SK-N-SH (cell line): ENCODE results near the gene AFF3. TPM values are rescaled to one million over a fixed set of nuclear protein-coding genes. Genes with fewer than 3 reads are reported as not detected.

Experiments
- CTCF ChIA-PET: fragments of 300-600, 350-600 bp; formaldehyde crosslinking; extraction: SDS; loops from one replicate; lab custom pipeline; 2021; lab: Yijun Ruan, JAX
- POLR2A ChIA-PET: fragments of 350-600 bp; sonication (Branson Sonifier 250); formaldehyde crosslinking; extraction: SDS; loops from one replicate; lab custom pipeline; 2020; ENCODE audit warnings: antibody characterized with exemption, inconsistent platforms; lab: Yijun Ruan, JAX
- DNase-seq: peaks from one replicate; pipeline ENCODE4 v3.0.0; 2012
- H2AFZ ChIP-seq: fragments of 200-600 bp; sonication (generic); 2 replicates; pipeline ENCODE4 v1.8.1; 2016; ENCODE audit warnings: antibody characterized with exemption, mild to moderate bottlenecking, low read depth
- H3F3A ChIP-seq: fragments of 200-600 bp; sonication (generic); replicated peaks from 2 replicates; pipeline ENCODE3; 2016; ENCODE audit warnings: antibody characterized with exemption, mild to moderate bottlenecking; ENCODE audit not compliant: insufficient read depth
- H3K27ac ChIP-seq, 2 experiments: fragments of 200-500 bp in 1 of 2; fragments of 200-600 bp in 1 of 2; sonication (Bioruptor generic) in 1 of 2; sonication (generic), shearing (Covaris generic) in 1 of 2; 2 replicates each; pipeline versions ENCODE4 v1.5.1 to v1.6.1; 2014 to 2016; ENCODE audit warnings: low read depth in 2 of 2, inconsistent platforms in 1 of 2, low read length in 1 of 2, mild to moderate bottlenecking in 1 of 2, mixed read lengths in 1 of 2
- H3K27me3 ChIP-seq: fragments of 200-600 bp; sonication (generic), shearing (Covaris generic); 2 replicates; pipeline ENCODE4 v1.6.1; 2016; ENCODE audit warnings: mixed run types; ENCODE audit not compliant: insufficient read depth
- H3K36me3 ChIP-seq, 2 experiments: fragments of 200-500 bp in 1 of 2; fragments of 200-600 bp in 1 of 2; sonication (Bioruptor generic) in 1 of 2; sonication (generic) in 1 of 2; replicated peaks in 1 of 2; 2 replicates each; pipeline versions ENCODE3 to v1.5.1; 2014 to 2016; ENCODE audit warnings: low read length in 1 of 2, mild to moderate bottlenecking in 1 of 2; ENCODE audit not compliant: insufficient read depth in 2 of 2, control insufficient read depth in 1 of 2
- H3K4me1 ChIP-seq, 2 experiments: fragments of 200-500 bp in 1 of 2; fragments of 200-600 bp in 1 of 2; sonication (Bioruptor generic) in 1 of 2; sonication (generic), shearing (Covaris generic) in 1 of 2; 2 replicates each; pipeline versions ENCODE4 v1.5.1 to v1.6.1; 2014 to 2016; ENCODE audit warnings: low read depth in 1 of 2, low read length in 1 of 2, mixed run types in 1 of 2; ENCODE audit not compliant: insufficient read depth in 2 of 2, control insufficient read depth in 1 of 2
- H3K4me2 ChIP-seq: fragments of 200-600 bp; sonication (generic), shearing (Covaris generic); 2 replicates; pipeline ENCODE4 v1.6.1; 2017; ENCODE audit warnings: mixed run types
- H3K4me3 ChIP-seq, 2 experiments: fragments of 200-500 bp in 1 of 2; fragments of 200-600 bp in 1 of 2; sonication (Bioruptor generic) in 1 of 2; sonication (generic), shearing (Covaris generic) in 1 of 2; 2 replicates each; pipeline versions ENCODE4 v1.5.1 to v1.8.1; 2014 to 2016; ENCODE audit warnings: low read depth in 2 of 2, inconsistent platforms in 1 of 2, low read length in 1 of 2, mild to moderate bottlenecking in 1 of 2, mixed read lengths in 1 of 2, moderate library complexity in 1 of 2
- H3K79me2 ChIP-seq: fragments of 200-600 bp; sonication (generic); 2 replicates; pipeline ENCODE4 v1.8.1; 2017; ENCODE audit warnings: mild to moderate bottlenecking; ENCODE audit not compliant: insufficient read depth
- H3K9ac ChIP-seq: fragments of 200-600 bp; sonication (generic); 2 replicates; pipeline ENCODE4 v1.6.1; 2017; ENCODE audit warnings: mixed run types
- H3K9me2 ChIP-seq: fragments of 200-600 bp; sonication (generic); 2 replicates; pipeline ENCODE4 v1.6.1; 2017; ENCODE audit warnings: mixed run types
- H3K9me3 ChIP-seq: fragments of 200-600 bp; sonication (generic); 2 replicates; pipeline ENCODE4 v1.6.1; 2017; ENCODE audit warnings: mixed run types, mild to moderate bottlenecking, moderate library complexity
- H4K20me1 ChIP-seq: fragments of 200-600 bp; sonication (generic); 2 replicates; pipeline ENCODE4 v1.6.1; 2017; ENCODE audit warnings: mild to moderate bottlenecking, mixed run types; ENCODE audit not compliant: insufficient read depth
- EZH2phosphoT487 ChIP-seq: fragments of 200-600 bp; sonication (generic); IDR thresholded peaks from 2 replicates; pipeline ENCODE4 v1.6.1; 2017; ENCODE audit warnings: low read depth, mixed run types, mild to moderate bottlenecking, antibody characterized with exemption, moderate library complexity, borderline replicate concordance
- FOXM1 ChIP-seq: IDR thresholded peaks from 2 replicates; pipeline ENCODE4 v1.4.0; 2012; ENCODE audit warnings: low read depth, mild to moderate bottlenecking
- GABPA ChIP-seq: IDR thresholded peaks from 2 replicates; pipeline ENCODE4 v1.4.0; 2012; ENCODE audit warnings: low read depth, mild to moderate bottlenecking
- GATA2 ChIP-seq: sonication (generic); formaldehyde crosslinking; IDR thresholded peaks from 2 replicates; pipeline ENCODE4 v1.5.0; 2020; ENCODE audit warnings: mild to moderate bottlenecking, missing genetic modification reagents
- JUND ChIP-seq: IDR thresholded peaks from 2 replicates; pipeline ENCODE4 v1.4.0; 2012
- NRF1 ChIP-seq: IDR thresholded peaks from 2 replicates; pipeline ENCODE4 v1.6.1; 2012; ENCODE audit warnings: low read depth, mild to moderate bottlenecking, low read length
- POLR2AphosphoS5 ChIP-seq: IDR thresholded peaks from 2 replicates; pipeline ENCODE4 v1.6.1; 2012; ENCODE audit warnings: low read depth, low read length
- RAD21 ChIP-seq: IDR thresholded peaks from 2 replicates; pipeline ENCODE4 v1.6.1; 2012; ENCODE audit warnings: mild to moderate bottlenecking, low read length
- WGBS: methylation state at CpG from one replicate; pipeline ENCODE4 v1.1.6; 2017; ENCODE audit warnings: low lambda C conversion rate; 5-methylcytosine and 5-hydroxymethylcytosine counted together
- polyA plus RNA-seq, 3 experiments: library from polyadenylated mRNA; depleted of rRNA; stranded (reverse); fragments of >200 nt; gene quantifications; 2 replicates each; pipeline ENCODE4 v1.2.3, GENCODE V29; 2012
- TF ChIP-seq, protein P1 (sequence below): fragments of 200-600 bp; sonication (generic); IDR thresholded peaks from 2 replicates; pipeline ENCODE4 v1.6.1; 2017; ENCODE audit warnings: antibody characterized with exemption, mild to moderate bottlenecking, moderate library complexity
- TF ChIP-seq, protein P2 (sequence below): IDR thresholded peaks from 2 replicates; pipeline ENCODE4 v1.4.0; 2012; ENCODE audit warnings: low read depth
- TF ChIP-seq, protein P3 (sequence below): IDR thresholded peaks from 2 replicates; pipeline ENCODE4 v1.4.0; 2012; ENCODE audit warnings: low read depth, borderline replicate concordance
- TF ChIP-seq, protein P4 (sequence below): fragments of 150-350 bp; IDR thresholded peaks from 2 replicates; pipeline ENCODE4 v1.6.1; 2017; ENCODE audit warnings: antibody characterized with exemption, low read length, low read depth, borderline replicate concordance
- TF ChIP-seq, protein P5 (sequence below): IDR thresholded peaks from 2 replicates; pipeline ENCODE4 v1.6.1; 2012; ENCODE audit warnings: mild to moderate bottlenecking, low read depth, low read length, moderate library complexity

AFF3 gene
- polyA plus RNA-seq, 1 of the 3 experiments (the other 2 are of a cell fraction) = 0.36 TPM

DNA sequence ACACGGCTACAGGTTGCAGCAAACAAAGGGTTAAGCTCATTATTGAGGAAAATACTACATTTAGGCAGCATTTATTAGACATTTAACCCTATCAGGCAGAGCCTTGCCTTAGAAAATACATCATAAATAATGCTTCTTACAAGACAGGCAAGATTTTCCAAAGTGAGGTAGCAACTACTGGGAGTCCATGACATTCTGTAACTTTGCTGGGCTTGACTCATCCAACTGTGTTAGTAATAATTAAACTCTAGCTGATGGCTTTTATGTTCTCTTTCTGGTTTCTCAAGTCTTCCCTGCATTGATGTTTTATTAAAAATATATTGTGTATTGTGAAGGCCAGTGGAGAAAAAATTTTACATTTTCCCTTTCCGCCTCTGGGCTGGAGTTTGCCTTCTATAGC is 291.3 kb downstream of the AFF3 start:
- H3K4me1 ChIP-seq = peaks cover 0 to 3% of the 10 kb centered on the region in 2 experiments; a peak in 1 of 4 replicates
- H3K36me3 ChIP-seq = no peaks in the 10 kb centered on the region
- WGBS = 81% methylated on average over 2 of the region's 2 CpGs
- H3K4me3 ChIP-seq = no peak overlapping the region
- no peak overlapping the region for H3K27ac ChIP-seq
- H3K4me2 ChIP-seq = no peak overlapping the region
- H3K9me2 ChIP-seq = no peaks in the 10 kb centered on the region
- no peak for TF ChIP-seq GATA2
- TF ChIP-seq GABPA = no peak
- TF ChIP-seq FOXM1 = no peak
- TF ChIP-seq RAD21 = no peak
- TF ChIP-seq POLR2AphosphoS5 = no peak
- TF ChIP-seq, protein P1, sequence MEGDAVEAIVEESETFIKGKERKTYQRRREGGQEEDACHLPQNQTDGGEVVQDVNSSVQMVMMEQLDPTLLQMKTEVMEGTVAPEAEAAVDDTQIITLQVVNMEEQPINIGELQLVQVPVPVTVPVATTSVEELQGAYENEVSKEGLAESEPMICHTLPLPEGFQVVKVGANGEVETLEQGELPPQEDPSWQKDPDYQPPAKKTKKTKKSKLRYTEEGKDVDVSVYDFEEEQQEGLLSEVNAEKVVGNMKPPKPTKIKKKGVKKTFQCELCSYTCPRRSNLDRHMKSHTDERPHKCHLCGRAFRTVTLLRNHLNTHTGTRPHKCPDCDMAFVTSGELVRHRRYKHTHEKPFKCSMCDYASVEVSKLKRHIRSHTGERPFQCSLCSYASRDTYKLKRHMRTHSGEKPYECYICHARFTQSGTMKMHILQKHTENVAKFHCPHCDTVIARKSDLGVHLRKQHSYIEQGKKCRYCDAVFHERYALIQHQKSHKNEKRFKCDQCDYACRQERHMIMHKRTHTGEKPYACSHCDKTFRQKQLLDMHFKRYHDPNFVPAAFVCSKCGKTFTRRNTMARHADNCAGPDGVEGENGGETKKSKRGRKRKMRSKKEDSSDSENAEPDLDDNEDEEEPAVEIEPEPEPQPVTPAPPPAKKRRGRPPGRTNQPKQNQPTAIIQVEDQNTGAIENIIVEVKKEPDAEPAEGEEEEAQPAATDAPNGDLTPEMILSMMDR = no peak
- no peak for TF ChIP-seq NRF1
- TF ChIP-seq, protein P2, sequence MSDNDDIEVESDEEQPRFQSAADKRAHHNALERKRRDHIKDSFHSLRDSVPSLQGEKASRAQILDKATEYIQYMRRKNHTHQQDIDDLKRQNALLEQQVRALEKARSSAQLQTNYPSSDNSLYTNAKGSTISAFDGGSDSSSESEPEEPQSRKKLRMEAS = no peak
- H3K9me3 ChIP-seq = no peaks in the 10 kb centered on the region
- no peaks in the 10 kb centered on the region for H4K20me1 ChIP-seq
- no peak overlapping the region for H2AFZ ChIP-seq
- H3F3A ChIP-seq = no peaks in the 10 kb centered on the region
- no peak for DNase-seq
- no peak overlapping the region for H3K9ac ChIP-seq
- CTCF ChIA-PET = interaction anchor here (0.8 to 1.2 kb wide), 2 partner anchors 19 to 32 kb away, joined by 3 read pairs; no protein-coding TSS in a partner anchor
- H3K27me3 ChIP-seq = no peaks in the 10 kb centered on the region
- no peaks in the 10 kb centered on the region for H3K79me2 ChIP-seq
- POLR2A ChIA-PET = no interaction called here

DNA sequence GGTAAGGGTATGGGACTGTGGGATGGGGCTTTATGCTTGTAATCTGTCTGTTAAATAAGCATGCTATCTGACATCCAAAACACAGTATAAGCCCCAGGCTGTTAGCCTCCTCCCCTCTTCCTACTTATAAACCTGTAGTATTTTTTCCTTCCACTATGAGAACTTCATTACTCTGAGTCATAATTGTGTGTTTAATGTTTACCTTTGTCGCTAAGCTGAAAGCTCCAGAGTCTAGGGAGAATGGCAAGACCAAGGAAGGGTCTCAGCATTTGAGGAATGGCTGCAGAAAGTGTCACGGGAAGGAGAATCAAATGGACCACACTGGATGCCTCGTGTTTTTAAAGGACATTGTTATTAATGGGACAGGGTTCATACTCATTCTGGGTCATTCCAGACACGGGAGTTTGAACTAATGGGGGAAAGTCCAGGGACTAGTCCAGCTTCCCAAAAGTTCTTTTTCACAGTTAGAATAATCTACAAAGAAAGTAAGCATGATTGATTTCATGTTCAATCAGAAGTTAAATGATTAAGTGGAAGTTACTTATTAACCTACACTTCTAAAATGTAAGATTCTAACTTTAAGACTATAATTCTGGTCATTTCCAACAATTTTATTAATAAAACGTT is 292.2 kb downstream of the AFF3 start:
- Histone ChIP-seq H3K36me3 (no peaks in the 10 kb centered on the region), H3F3A (no peaks in the 10 kb centered on the region), H3K27me3 (no peaks in the 10 kb centered on the region), H3K4me1 (peaks cover 0 to 3% of the 10 kb centered on the region in 2 experiments; a peak in 1 of 4 replicates), H3K9me3 (no peaks in the 10 kb centered on the region), H4K20me1 (no peaks in the 10 kb centered on the region), H2AFZ (no peak overlapping the region), H3K9me2 (no peaks in the 10 kb centered on the region), H3K4me3 (no peak overlapping the region), H3K27ac (no peak overlapping the region), H3K79me2 (no peaks in the 10 kb centered on the region), H3K9ac (no peak overlapping the region), H3K4me2 (no peak overlapping the region)
- 56% methylated on average over 5 of the region's 5 CpGs for WGBS
- TF ChIP-seq, protein P3, sequence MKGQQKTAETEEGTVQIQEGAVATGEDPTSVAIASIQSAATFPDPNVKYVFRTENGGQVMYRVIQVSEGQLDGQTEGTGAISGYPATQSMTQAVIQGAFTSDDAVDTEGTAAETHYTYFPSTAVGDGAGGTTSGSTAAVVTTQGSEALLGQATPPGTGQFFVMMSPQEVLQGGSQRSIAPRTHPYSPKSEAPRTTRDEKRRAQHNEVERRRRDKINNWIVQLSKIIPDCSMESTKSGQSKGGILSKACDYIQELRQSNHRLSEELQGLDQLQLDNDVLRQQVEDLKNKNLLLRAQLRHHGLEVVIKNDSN = no peak
- TF ChIP-seq GABPA (no peak), JUND (no peak), EZH2phosphoT487 (no peak)
- TF ChIP-seq, protein P4, sequence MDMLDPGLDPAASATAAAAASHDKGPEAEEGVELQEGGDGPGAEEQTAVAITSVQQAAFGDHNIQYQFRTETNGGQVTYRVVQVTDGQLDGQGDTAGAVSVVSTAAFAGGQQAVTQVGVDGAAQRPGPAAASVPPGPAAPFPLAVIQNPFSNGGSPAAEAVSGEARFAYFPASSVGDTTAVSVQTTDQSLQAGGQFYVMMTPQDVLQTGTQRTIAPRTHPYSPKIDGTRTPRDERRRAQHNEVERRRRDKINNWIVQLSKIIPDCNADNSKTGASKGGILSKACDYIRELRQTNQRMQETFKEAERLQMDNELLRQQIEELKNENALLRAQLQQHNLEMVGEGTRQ = no peak
- TF ChIP-seq, protein P5, sequence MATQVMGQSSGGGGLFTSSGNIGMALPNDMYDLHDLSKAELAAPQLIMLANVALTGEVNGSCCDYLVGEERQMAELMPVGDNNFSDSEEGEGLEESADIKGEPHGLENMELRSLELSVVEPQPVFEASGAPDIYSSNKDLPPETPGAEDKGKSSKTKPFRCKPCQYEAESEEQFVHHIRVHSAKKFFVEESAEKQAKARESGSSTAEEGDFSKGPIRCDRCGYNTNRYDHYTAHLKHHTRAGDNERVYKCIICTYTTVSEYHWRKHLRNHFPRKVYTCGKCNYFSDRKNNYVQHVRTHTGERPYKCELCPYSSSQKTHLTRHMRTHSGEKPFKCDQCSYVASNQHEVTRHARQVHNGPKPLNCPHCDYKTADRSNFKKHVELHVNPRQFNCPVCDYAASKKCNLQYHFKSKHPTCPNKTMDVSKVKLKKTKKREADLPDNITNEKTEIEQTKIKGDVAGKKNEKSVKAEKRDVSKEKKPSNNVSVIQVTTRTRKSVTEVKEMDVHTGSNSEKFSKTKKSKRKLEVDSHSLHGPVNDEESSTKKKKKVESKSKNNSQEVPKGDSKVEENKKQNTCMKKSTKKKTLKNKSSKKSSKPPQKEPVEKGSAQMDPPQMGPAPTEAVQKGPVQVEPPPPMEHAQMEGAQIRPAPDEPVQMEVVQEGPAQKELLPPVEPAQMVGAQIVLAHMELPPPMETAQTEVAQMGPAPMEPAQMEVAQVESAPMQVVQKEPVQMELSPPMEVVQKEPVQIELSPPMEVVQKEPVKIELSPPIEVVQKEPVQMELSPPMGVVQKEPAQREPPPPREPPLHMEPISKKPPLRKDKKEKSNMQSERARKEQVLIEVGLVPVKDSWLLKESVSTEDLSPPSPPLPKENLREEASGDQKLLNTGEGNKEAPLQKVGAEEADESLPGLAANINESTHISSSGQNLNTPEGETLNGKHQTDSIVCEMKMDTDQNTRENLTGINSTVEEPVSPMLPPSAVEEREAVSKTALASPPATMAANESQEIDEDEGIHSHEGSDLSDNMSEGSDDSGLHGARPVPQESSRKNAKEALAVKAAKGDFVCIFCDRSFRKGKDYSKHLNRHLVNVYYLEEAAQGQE = no peak
- POLR2A ChIA-PET = no interaction called here
- CTCF ChIA-PET = interaction anchor here (0.8 to 1.2 kb wide), 2 partner anchors 20 to 31 kb away, joined by 3 read pairs; no protein-coding TSS in a partner anchor
- DNase-seq = no peak
